Aorta (tissue), 5 donors: Measurements from ENCODE around the gene ADAMTSL1. TPM values are rescaled to one million over a fixed set of nuclear protein-coding genes. Genes with fewer than 3 reads are reported as not detected.

ENCODE experiments used
- ATAC-seq: fragments of 200-7000 bp; cut with Tn5 transposase; one replicate; pipeline ENCODE4 v1.9.1; 2022; ENCODE audit warnings: moderate library complexity; ENCODE audit not compliant: low FRiP score
- DNase-seq, 2 donors: peaks; one replicate each; pipeline ENCODE4 v3.0.0-alpha.2; 2020
- H3K27ac ChIP-seq, 2 donors: one replicate each; pipeline ENCODE4 v1.5.1; 2013; ENCODE audit warnings: low read length in 2 of 2, mild to moderate bottlenecking in 2 of 2, moderate library complexity in 2 of 2, control low read depth in 1 of 2, inconsistent platforms in 1 of 2, low read depth in 1 of 2
- H3K27me3 ChIP-seq, 2 donors: one replicate each; pipeline ENCODE4 v1.6.1; 2013; ENCODE audit warnings: control low read depth in 1 of 2, low read length in 1 of 2, mild to moderate bottlenecking in 1 of 2, moderate library complexity in 1 of 2; ENCODE audit not compliant: insufficient read depth in 2 of 2, control insufficient read depth in 1 of 2
- H3K36me3 ChIP-seq, 2 donors: one replicate each; pipeline ENCODE4 v1.6.1; 2013; ENCODE audit warnings: control low read depth in 1 of 2, low read length in 1 of 2, mild to moderate bottlenecking in 1 of 2; ENCODE audit not compliant: insufficient read depth in 2 of 2, control insufficient read depth in 1 of 2
- H3K4me1 ChIP-seq, 2 donors: one replicate each; pipeline ENCODE4 v1.6.1; 2013; ENCODE audit warnings: low read length in 2 of 2, control low read depth in 1 of 2, mild to moderate bottlenecking in 1 of 2, moderate library complexity in 1 of 2; ENCODE audit not compliant: insufficient read depth in 2 of 2, control insufficient read depth in 1 of 2
- H3K4me3 ChIP-seq, 2 donors: one replicate each; pipeline ENCODE4 v1.5.1; 2013; ENCODE audit warnings: low read length in 2 of 2, control low read depth in 1 of 2, mild to moderate bottlenecking in 1 of 2
- H3K9me3 ChIP-seq: one replicate; pipeline ENCODE4 v1.6.1; 2013; ENCODE audit warnings: mild to moderate bottlenecking, low read length; ENCODE audit not compliant: control insufficient read depth
- WGBS, 2 donors: extraction: QIAGEN DNeasy Blood & Tissue Kit; methylation state at CpG; one replicate each; pipeline ENCODE4 v1.1.7; 2013; 5-methylcytosine and 5-hydroxymethylcytosine counted together
- intact Hi-C, 2 donors: fragments of 100-400 bp; cut with DNase I; formaldehyde crosslinking; loops; one replicate each; pipeline versions ENCODE4 v1.14.2 to v1.15.0; 2022
- polyA plus RNA-seq, 2 donors: library from polyadenylated mRNA; stranded (reverse); fragments of 200-250 nt; gene quantifications; one replicate each; pipeline ENCODE4 v1.2.3, GENCODE V29; 2013
- total RNA-seq, 2 donors: library from RNA; stranded (reverse); fragmentation: NEBNext Ultra II Directional; extraction: Animal tissue kit (Norgen Biotek cat#: 25700); gene quantifications; one replicate each; pipeline ENCODE4 v1.2.1, GENCODE V29; 2021
- donor health status: healthy with polysubstance abuse.
- donor health status: Bipolar disorder and iron deficiency.
- donor health status: DM: no; HTN: no; CAD: no.
- donor health status: DM: no; HTN: no; CAD: no.
- donor health status: DM: yes; HTN: yes; CAD: no.

Gene ADAMTSL1
- total and polyA plus RNA-seq, 4 donors: 6.6 to 54.2 (median 30.0) TPM

GRCh38 chr9:18848657-18849056, 374.7 kb downstream of the ADAMTSL1 start:
- 68 to 74% methylated on average over 3 of the region's 3 CpGs for WGBS, 2 donors
- Histone ChIP-seq H3K4me3 (no peak overlapping the region), H3K36me3 (no peaks in the 10 kb centered on the region), H3K27me3 (no peaks in the 10 kb centered on the region), H3K27ac (no peak overlapping the region), H3K9me3 (no peaks in the 10 kb centered on the region), H3K4me1 (no peaks in the 10 kb centered on the region)
- ATAC-seq (no peak), DNase-seq (no peak)
- intact Hi-C loops: no loop called here

- DNase-seq (no peak), ATAC-seq (no peak)
- no peaks in the 10 kb centered on the region for H3K4me1 ChIP-seq
- H3K27ac ChIP-seq: no peak overlapping the region
- no peaks in the 10 kb centered on the region for H3K36me3 ChIP-seq
- 91 to 96% methylated on average over 6 of the region's 6 CpGs for whole genome bisulfite sequencing, 2 donors
- H3K4me3 ChIP-seq: no peak overlapping the region
- H3K27me3 ChIP-seq: no peaks in the 10 kb centered on the region
- intact Hi-C loops: no loop called here
- H3K9me3 ChIP-seq: no peaks in the 10 kb centered on the region
Observed at GRCh38 chr9:18849270-18849669, 375.3 kb downstream of the ADAMTSL1 start.

GRCh38 chr9:18849890-18850677, 376.1 kb downstream of the ADAMTSL1 start:
- Histone ChIP-seq H3K4me3 (no peak overlapping the region), H3K4me1 (no peaks in the 10 kb centered on the region), H3K36me3 (no peaks in the 10 kb centered on the region), H3K27ac (no peak overlapping the region), H3K27me3 (no peaks in the 10 kb centered on the region), H3K9me3 (no peaks in the 10 kb centered on the region)
- WGBS, 2 donors: 89 to 95% methylated on average over 4 of the region's 4 CpGs
- intact Hi-C loops: no loop called here
- ATAC-seq (no peak), DNase-seq (no peak)

- no peak for DNase-seq
- H3K36me3 ChIP-seq: no peaks in the 10 kb centered on the region
- H3K9me3 ChIP-seq: no peaks in the 10 kb centered on the region
- peaks cover 0 to 3% of the 10 kb centered on the region in 2 donors for H3K4me1 ChIP-seq
- WGBS, 2 donors: 88 to 95% methylated on average over 5 of the region's 5 CpGs
- H3K27ac ChIP-seq: no peak overlapping the region
- H3K27me3 ChIP-seq: no peaks in the 10 kb centered on the region
- ATAC-seq: no peak
- no peak overlapping the region for H3K4me3 ChIP-seq
- intact Hi-C loops: no loop called here
Observed at GRCh38 chr9:18851069-18851795, 377.3 kb downstream of the ADAMTSL1 start.

GRCh38 chr9:18855656-18856055, 381.7 kb downstream of the ADAMTSL1 start:
- 6 to 7% methylated on average over 2 of the region's 2 CpGs for WGBS, 2 donors
- ATAC-seq: no peak
- Histone ChIP-seq H3K4me1 (peaks cover 0 to 3% of the 10 kb centered on the region in 2 donors), H3K27ac (no peak overlapping the region), H3K9me3 (no peaks in the 10 kb centered on the region), H3K36me3 (no peaks in the 10 kb centered on the region), H3K4me3 (no peak overlapping the region), H3K27me3 (no peaks in the 10 kb centered on the region)
- no peak for DNase-seq
- intact Hi-C loops: no loop called here

GRCh38 chr9:18857334-18857733, 383.4 kb downstream of the ADAMTSL1 start:
- H3K27me3 ChIP-seq: no peaks in the 10 kb centered on the region
- H3K27ac ChIP-seq: no peak overlapping the region
- no peak for DNase-seq
- H3K36me3 ChIP-seq: no peaks in the 10 kb centered on the region
- ATAC-seq: no peak
- intact Hi-C loops: no loop called here
- peaks cover 0 to 3% of the 10 kb centered on the region in 2 donors for H3K4me1 ChIP-seq
- WGBS, 2 donors: 95 to 98% methylated on average over 4 of the region's 4 CpGs
- H3K9me3 ChIP-seq: no peaks in the 10 kb centered on the region
- no peak overlapping the region for H3K4me3 ChIP-seq

GRCh38 chr9:18857769-18858168, 383.8 kb downstream of the ADAMTSL1 start:
- no peak overlapping the region for H3K27ac ChIP-seq

GRCh38 chr9:18861609-18862544, 387.9 kb downstream of the ADAMTSL1 start:
- intact Hi-C loops: loop anchor here in 1 of 2 donors (5.0 kb wide), 1 partner anchor 420 kb away; no protein-coding TSS in a partner anchor
- H3K27ac ChIP-seq: peak overlapping the region; percentile 84 to 87
- DNase-seq (peak; percentile 83 to 85), ATAC-seq (peak; percentile 90)
- no peaks in the 10 kb centered on the region for H3K36me3 ChIP-seq
- no peak overlapping the region for H3K4me3 ChIP-seq
- WGBS, 2 donors: 15 to 16% methylated on average over 14 of the region's 14 CpGs
- H3K4me1 ChIP-seq: peaks cover 0 to 2% of the 10 kb centered on the region in 2 donors
- H3K9me3 ChIP-seq: no peaks in the 10 kb centered on the region
- no peaks in the 10 kb centered on the region for H3K27me3 ChIP-seq

More at GRCh38 chr9:18857769-18858168, 383.8 kb downstream of the ADAMTSL1 start:
- Histone ChIP-seq H3K36me3 (no peaks in the 10 kb centered on the region), H3K9me3 (no peaks in the 10 kb centered on the region), H3K4me3 (no peak overlapping the region), H3K4me1 (peaks cover 0 to 3% of the 10 kb centered on the region in 2 donors), H3K27me3 (no peaks in the 10 kb centered on the region)
- WGBS, 2 donors: 60% methylated on average over 1 of the region's 1 CpG
- DNase-seq (no peak), ATAC-seq (peak; percentile 46)
- intact Hi-C loops: no loop called here
